K562 (cell line): ENCODE results near the gene ATP13A2. TPM values are rescaled to one million over a fixed set of nuclear protein-coding genes. Genes with fewer than 3 reads are reported as not detected.

Experiments
- ATAC-seq: fragments of 200-7000 bp; cut with Tn5 transposase; 3 replicates; pipeline ENCODE4 v1.9.1; 2020; ENCODE audit warnings: moderate library complexity
- BruUV-seq: library from RNA; stranded (reverse); fragments of 400-500 nt; replicated peaks from 2 replicates; lab custom pipeline; 2021; lab: Mats Ljungman, UMichigan
- CTCF ChIA-PET: fragments of 300-600 bp; formaldehyde crosslinking; extraction: SDS; loops from one replicate; lab custom pipeline; 2021; ENCODE audit warnings: low intra/inter-chr PET ratio; lab: Yijun Ruan, JAX
- POLR2A ChIA-PET: fragments of 300-600, 350-650 bp; sonication (Branson Sonifier 250); formaldehyde crosslinking; extraction: SDS; loops from one replicate; lab custom pipeline; 2021; ENCODE audit warnings: antibody characterized with exemption, inconsistent platforms; lab: Yijun Ruan, JAX
- DNase-seq, 4 experiments: peaks; one replicate each; pipeline versions ENCODE4 v3.0.0 to v3.0.0-alpha.2; 2011 to 2018; ENCODE audit warnings: low spot score in 3 of 4, mixed read lengths in 3 of 4; ENCODE audit errors: extremely low read depth in 1 of 4
- FAIRE-seq: peaks from 2 replicates; lab custom pipeline; 2011; peaks lifted over from hg19 to GRCh38; lab: Jason Lieb, UNC
- H2AFZ ChIP-seq: 2 replicates; pipeline ENCODE4 v1.6.0; 2011; ENCODE audit warnings: low read depth, low read length, control low read depth, inconsistent platforms
- H3K27ac ChIP-seq: fragments of 200-600 bp; 3 replicates; pipeline ENCODE4 v1.8.0; 2011; ENCODE audit warnings: low read depth, mild to moderate bottlenecking, control low read depth, inconsistent platforms, low read length, moderate library complexity, mixed read lengths; ENCODE audit errors: extremely low read depth
- H3K27me3 ChIP-seq, 2 experiments: fragments of 300-600 bp in 1 of 2; 2 replicates in 1 of 2; 3 replicates in 1 of 2; pipeline versions ENCODE4 v1.6.0 to v1.8.0; 2011; ENCODE audit warnings: inconsistent platforms in 2 of 2, low read length in 2 of 2, mild to moderate bottlenecking in 1 of 2, mixed read lengths in 1 of 2, moderate library complexity in 1 of 2; ENCODE audit not compliant: control insufficient read depth in 2 of 2, insufficient read depth in 2 of 2
- H3K36me3 ChIP-seq: fragments of 300-600 bp; 3 replicates; pipeline ENCODE4 v1.8.0; 2011; ENCODE audit warnings: mild to moderate bottlenecking, low read length, inconsistent platforms; ENCODE audit not compliant: control insufficient read depth, insufficient read depth
- H3K4me1 ChIP-seq, 2 experiments: fragments of 200-600 bp in 1 of 2; replicated peaks in 1 of 2; 2 replicates in 1 of 2; 3 replicates in 1 of 2; pipeline versions ENCODE4 v1.5.1 to v1.8.0; 2011; ENCODE audit warnings: inconsistent platforms in 2 of 2, low read length in 2 of 2, mild to moderate bottlenecking in 1 of 2, mixed read lengths in 1 of 2, moderate library complexity in 1 of 2; ENCODE audit not compliant: control insufficient read depth in 2 of 2, insufficient read depth in 2 of 2
- H3K4me2 ChIP-seq: 2 replicates; pipeline ENCODE4 v1.6.1; 2011; ENCODE audit warnings: low read length, control low read depth, inconsistent platforms, mixed read lengths; ENCODE audit not compliant: insufficient read depth
- H3K4me3 ChIP-seq: fragments of 200-600 bp; sonication (generic), shearing (Covaris generic); 2 replicates; pipeline ENCODE4 v1.5.1; 2016; ENCODE audit warnings: control low read depth, inconsistent platforms
- H3K79me2 ChIP-seq: fragments of 200-600 bp; 3 replicates; pipeline ENCODE4 v1.8.0; 2011; ENCODE audit warnings: low read length, inconsistent platforms; ENCODE audit not compliant: control insufficient read depth, insufficient read depth
- H3K9ac ChIP-seq, 2 experiments: 2 replicates each; pipeline versions ENCODE4 v1.6.0 to v1.6.1; 2011; ENCODE audit warnings: low read depth in 2 of 2, low read length in 2 of 2, control low read depth in 1 of 2, inconsistent platforms in 1 of 2, mild to moderate bottlenecking in 1 of 2, mixed read lengths in 1 of 2; ENCODE audit not compliant: insufficient read depth in 1 of 2
- H3K9me1 ChIP-seq: one replicate; pipeline ENCODE4 v1.6.0; 2011; ENCODE audit warnings: inconsistent platforms, mild to moderate bottlenecking, low read length, moderate library complexity; ENCODE audit not compliant: control insufficient read depth, insufficient read depth
- H3K9me3 ChIP-seq: replicated peaks from 2 replicates; pipeline ENCODE4 v1.5.1; 2011; ENCODE audit warnings: low read depth, low read length, inconsistent platforms; ENCODE audit not compliant: control insufficient read depth, insufficient read depth
- H4K20me1 ChIP-seq: replicated peaks from 2 replicates; pipeline ENCODE4 v1.6.1; 2011; ENCODE audit warnings: low read length, inconsistent platforms, mixed read lengths; ENCODE audit not compliant: control insufficient read depth, insufficient read depth
- CREB3 ChIP-seq: fragments of 450-650 bp; conservative IDR thresholded peaks from 2 replicates; pipeline ENCODE4 v1.6.1; 2016; ENCODE audit warnings: missing genetic modification characterization, low read depth, mild to moderate bottlenecking, missing compliant biosample characterization, moderate library complexity
- GATA2 ChIP-seq: sonication (generic); formaldehyde crosslinking; IDR thresholded peaks from 2 replicates; pipeline ENCODE4 v1.4.0; 2020; ENCODE audit warnings: mild to moderate bottlenecking, missing genetic modification reagents
- REST ChIP-seq, 2 experiments: fragments of 450-650 bp; formaldehyde crosslinking in 1 of 2; IDR thresholded peaks; 2 replicates each; pipeline versions ENCODE4 v1.4.0 to v1.6.1; 2014 to 2020; ENCODE audit warnings: mild to moderate bottlenecking in 2 of 2, borderline replicate concordance in 1 of 2, low read depth in 1 of 2
- SMC3 ChIP-seq: conservative IDR thresholded peaks from 2 replicates; pipeline ENCODE4 v1.6.1; 2011; ENCODE audit warnings: low read depth, low read length, improper control_type of control experiment; ENCODE audit not compliant: insufficient read depth
- SPI1 ChIP-seq: IDR thresholded peaks from 2 replicates; pipeline ENCODE4 v1.6.1; 2011; ENCODE audit warnings: low read depth, low read length, control low read depth, borderline replicate concordance
- TEAD4 ChIP-seq, 2 experiments: sonication (generic) in 1 of 2; formaldehyde crosslinking in 1 of 2; IDR thresholded peaks; 2 replicates each; pipeline versions ENCODE4 v1.6.1 to v1.8.0; 2012 to 2022; ENCODE audit warnings: borderline replicate concordance in 1 of 2, inconsistent platforms in 1 of 2, low read length in 1 of 2, mild to moderate bottlenecking in 1 of 2, missing genetic modification reagents in 1 of 2
- USF1 ChIP-seq: sonication (generic); formaldehyde crosslinking; IDR thresholded peaks from 2 replicates; pipeline ENCODE4 v1.9.0; 2022; ENCODE audit warnings: mild to moderate bottlenecking, missing genetic modification reagents
- ZNF274 ChIP-seq: IDR thresholded peaks from 2 replicates; pipeline ENCODE4 v1.6.1; 2011; ENCODE audit warnings: low read depth, mild to moderate bottlenecking, low read length, moderate library complexity, borderline replicate concordance
- WGBS: fragments of 100-300 bp; shearing (Covaris generic); methylation state at CpG from one replicate; pipeline ENCODE4 v1.1.6; 2016; ENCODE audit warnings: low coverage, mixed read lengths; ENCODE audit not compliant: insufficient coverage; ENCODE audit errors: missing lambda C conversion rate; 5-methylcytosine and 5-hydroxymethylcytosine counted together
- in situ Hi-C: fragments of 300-500 bp; cut with MboI; formaldehyde crosslinking; loops from 4 replicates; pipeline ENCODE4 v1.15.0; 2018; ENCODE audit warnings: inconsistent platforms, mixed read lengths
- intact Hi-C: fragments of 100-400 bp; cut with micrococcal nuclease; formaldehyde crosslinking; loops from 2 replicates; pipeline ENCODE4 v1.14.2; 2022
- polyA plus RNA-seq, 8 experiments: library from polyadenylated mRNA; depleted of rRNA in 4 of 8; stranded (reverse) in 5 of 8; unstranded in 3 of 8; fragments of >200 nt; fragmentation: Nextera tagmentation in 2 of 8; fragmentation: Illumina TruSeq in 1 of 8; extraction: Ambion mirVana in 2 of 8; extraction: Trizol in 1 of 8; gene quantifications; 2 replicates each; pipeline versions ENCODE4 v1.2.1 to v1.2.3, GENCODE V29; 2011 to 2014; ENCODE audit warnings: inconsistent platforms in 1 of 8, missing spikeins in 1 of 8
- total RNA-seq, 7 experiments: library from RNA; depleted of rRNA in 6 of 7; stranded (reverse); fragments of >200 nt in 6 of 7; fragmentation: Illumina TruSeq in 2 of 7; extraction: Trizol in 2 of 7; gene quantifications; 2 replicates each; pipeline versions ENCODE4 v1.2.1 to v1.2.3, GENCODE V29; 2011 to 2021; ENCODE audit warnings: low replicate concordance in 1 of 7

ATP13A2 gene
- total and polyA plus RNA-seq, 9 of the 15 experiments (the other 6 are each of a cell fraction or from before 2014, with no cell fraction given) = 0.36 to 56.3 (median 16.3) TPM

GRCh38 chr1:17045634-17046333, 34.1 kb upstream of the ATP13A2 start:
- Histone ChIP-seq H3K9me3 (no peaks in the 10 kb centered on the region), H3K4me2 (no peak overlapping the region), H3K79me2 (peaks cover 54% of the 10 kb centered on the region), H3K9ac (no peak overlapping the region), H4K20me1 (0 out of 2 replicates have a peak, but pooled peaks cover 3% of the 10 kb centered on the region), H2AFZ (no peak overlapping the region), H3K4me3 (no peak overlapping the region), H3K36me3 (peaks cover 75% of the 10 kb centered on the region), H3K27ac (no peak overlapping the region), H3K4me1 (no peaks in the 10 kb centered on the region; a peak in 2 of 5 replicates), H3K9me1 (no peaks in the 10 kb centered on the region), H3K27me3 (no peaks in the 10 kb centered on the region)
- ATAC-seq (peak; percentile 80), DNase-seq (peak in 2 of 4 experiments; percentile 58 to 60), FAIRE-seq (peak; percentile 83)
- in situ Hi-C loops (loop anchor here (25.0 kb wide), 1 partner anchor 458 kb away; no protein-coding TSS in a partner anchor), intact Hi-C loops (loop anchor here (1.0 to 2.0 kb wide), 2 partner anchors 95 to 424 kb away; no protein-coding TSS in a partner anchor)
- no TSS peak for BruUV-seq
- POLR2A ChIA-PET = interaction anchor here (0.7 to 2.5 kb wide), 6 partner anchors 10 to 425 kb away, joined by 3 to 8 read pairs (median 4); no protein-coding TSS in a partner anchor
- WGBS = 71% methylated on average over 9 of the region's 9 CpGs
- CTCF ChIA-PET = interaction anchor here (1.3 to 2.6 kb wide), 4 partner anchors 82 to 425 kb away, joined by 3 to 34 read pairs (median 13); no protein-coding TSS in a partner anchor
- no peak for TF ChIP-seq USF1 (CRISPR knock-in tag)
- TF ChIP-seq TEAD4 (IDR thresholded peaks at IDR 0.05; ENCODE audit: low read length) = peak; percentile 49; the same call in 1 of the 2 replicates
- no peak for TF ChIP-seq TEAD4 (CRISPR knock-in tag; IDR thresholded peaks at IDR 0.05; ENCODE audit: borderline replicate concordance)
- 0 out of 2 replicates have a peak, but pooled peaks have one; percentile 29 for TF ChIP-seq CREB3 (tag)
- peak; percentile 45; the same call in 1 of the 2 replicates for TF ChIP-seq SPI1
- no peak for TF ChIP-seq ZNF274
- peak; percentile 69 for TF ChIP-seq SMC3
- peak; percentile 73; the same call in 1 of the 2 replicates for TF ChIP-seq REST (IDR thresholded peaks at IDR 0.05; ENCODE audit: borderline replicate concordance)
- no peak for TF ChIP-seq REST (CRISPR knock-in tag; IDR thresholded peaks at IDR 0.05; ENCODE audit: low read depth)
- TF ChIP-seq GATA2 = no peak
